Germinal center (tissue), 1 donor: ENCODE results near the gene PHIP.
"Not testable (repeated sequence)": the region's sequence is repeated elsewhere in the genome, so short reads cannot be mapped to it uniquely, and the experiment has no call there.

Source experiments
- DNase-seq: peaks from one replicate; pipeline ENCODE4 v3.0.0; 2012; ENCODE audit warnings: mixed read lengths, low spot score

The PHIP gene

DNA sequence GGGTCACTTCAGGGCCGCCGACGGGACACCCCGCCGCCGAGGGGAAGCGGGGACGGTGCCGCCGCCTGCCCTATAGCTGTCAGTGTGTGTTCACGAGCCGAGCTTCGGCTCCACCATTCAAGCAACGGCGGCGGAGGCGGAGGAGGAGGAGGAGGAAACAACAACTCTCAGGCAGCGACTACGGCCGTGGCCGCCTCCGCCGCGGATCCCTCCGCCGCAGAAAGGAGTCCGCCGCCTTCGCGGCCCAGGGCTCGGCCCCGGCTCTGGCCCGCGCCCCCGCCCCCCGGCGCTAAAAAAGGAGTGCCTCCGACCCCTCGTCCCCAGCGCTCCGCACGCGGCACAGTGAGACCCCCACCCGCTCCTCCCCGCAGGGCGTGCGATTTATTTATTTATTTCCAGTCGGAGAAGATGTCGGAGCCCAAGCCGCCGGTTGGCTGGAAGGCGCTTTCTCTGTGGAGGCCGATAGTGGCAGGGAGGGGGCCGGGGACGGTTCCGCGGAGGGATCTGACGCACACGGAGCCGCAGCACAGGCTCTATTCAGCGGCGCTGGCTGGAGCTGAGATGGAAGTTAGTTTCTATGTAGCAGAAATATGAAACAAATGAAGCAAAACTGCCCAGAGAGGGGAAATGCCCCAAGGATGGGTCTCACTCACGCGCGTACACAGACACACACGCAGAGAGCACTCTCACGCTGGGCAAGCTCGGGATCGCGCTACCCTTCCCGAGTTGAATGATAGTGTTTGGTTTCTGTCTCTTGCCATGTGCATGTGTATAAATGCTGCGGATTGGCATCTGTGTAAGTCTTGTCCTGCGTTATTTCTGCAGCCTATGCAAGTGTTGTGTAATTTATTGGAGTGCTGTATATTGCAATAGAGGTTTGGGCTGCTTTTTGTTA, at the start of gene PHIP:
Gene PHIP, minus strand, starts transcription at position 180 of the 895 bp plus-strand sequence. CDS start 186 bp downstream, outside the sequence.
- peak; percentile 76 for DNase-seq

DNA sequence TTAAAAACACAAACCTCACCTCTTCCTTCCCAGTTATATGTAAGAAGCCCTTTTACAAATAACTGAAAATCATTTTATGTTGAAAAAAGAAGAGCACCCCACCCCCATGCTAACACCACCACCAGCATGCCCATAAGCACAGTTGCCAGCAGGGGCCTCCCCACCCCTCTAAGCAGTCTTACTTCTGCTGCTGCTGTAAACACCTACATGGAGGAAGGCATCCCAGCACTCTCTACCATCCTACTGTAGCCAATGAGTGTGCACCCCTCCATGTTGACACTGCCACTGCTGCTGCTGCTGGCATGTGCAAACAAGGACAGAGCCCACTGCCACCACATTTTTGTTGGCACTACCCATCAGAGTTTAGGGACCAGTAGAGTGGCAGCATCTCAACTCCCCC, 49.6 kb upstream of the PHIP start:
- no peak for DNase-seq

DNA sequence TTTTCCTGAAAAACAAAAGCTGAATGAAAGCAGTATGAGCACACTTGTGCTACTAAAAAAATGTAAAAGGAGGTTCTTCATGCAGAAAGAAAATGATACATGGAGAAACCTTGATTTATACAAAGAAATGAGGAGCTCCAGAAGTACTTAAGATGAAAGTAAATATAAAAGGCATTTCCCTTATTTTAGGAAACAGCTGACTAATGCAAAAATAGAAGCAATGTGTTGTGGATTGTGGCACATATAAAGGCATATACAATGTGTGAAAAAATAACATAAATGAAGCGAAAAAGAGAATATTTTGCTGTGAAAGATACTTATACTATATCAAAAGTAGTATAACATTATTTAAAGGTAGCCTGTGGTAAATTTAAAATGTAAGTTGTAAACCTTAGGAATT, 41.2 kb upstream of the PHIP start:
- no peak for DNase-seq

DNA sequence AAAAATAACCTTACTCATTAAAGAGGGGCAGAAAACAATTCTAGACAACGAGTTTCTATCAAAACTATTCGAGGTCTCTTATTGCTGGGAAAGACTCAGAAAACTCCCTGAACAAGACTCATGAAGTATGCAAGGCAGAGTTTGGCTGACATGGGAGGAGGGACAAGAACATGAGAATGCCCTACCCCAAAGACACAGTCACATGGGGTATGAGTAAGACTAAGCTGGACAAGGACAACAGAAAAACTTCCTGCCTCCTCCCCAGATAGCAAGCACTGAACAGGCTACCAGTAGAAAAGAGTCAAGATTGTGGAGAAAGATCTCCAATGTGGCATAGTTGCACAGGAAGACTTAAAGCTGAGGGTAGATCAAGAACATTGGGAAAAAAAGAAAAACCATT, 39.7 kb upstream of the PHIP start:
- DNase-seq, result no peak

DNA sequence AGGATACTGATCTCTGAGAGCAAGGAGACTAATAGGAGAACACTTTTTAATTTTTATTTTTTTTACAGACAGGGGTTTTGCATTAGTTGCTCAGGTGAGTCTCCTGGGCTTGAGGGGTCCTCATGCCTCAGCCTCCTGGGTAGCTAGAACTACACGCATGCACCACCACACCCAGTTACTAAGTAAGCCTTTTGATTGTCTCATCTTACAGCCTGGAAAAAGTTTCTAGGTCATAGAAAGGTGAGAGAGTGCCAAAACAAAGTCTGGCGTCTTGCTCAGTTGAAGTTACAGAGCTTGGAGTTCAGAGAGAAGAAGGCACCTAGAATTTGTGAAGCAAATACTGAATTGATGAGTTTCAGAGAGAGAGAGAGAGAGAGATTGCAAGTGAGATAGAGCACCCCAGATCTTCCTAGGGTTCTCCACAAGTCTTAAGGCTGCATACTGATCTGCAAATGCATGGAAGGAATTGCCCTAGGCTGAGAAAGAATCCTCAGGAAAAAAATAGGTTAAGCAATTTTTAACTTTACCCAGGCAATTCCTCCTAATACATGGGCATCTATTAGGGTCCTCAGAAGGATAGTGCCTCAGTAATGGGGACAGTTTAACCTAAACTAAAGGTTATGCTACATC, 37.6 kb upstream of the PHIP start:
- DNase-seq, result no peak

DNA sequence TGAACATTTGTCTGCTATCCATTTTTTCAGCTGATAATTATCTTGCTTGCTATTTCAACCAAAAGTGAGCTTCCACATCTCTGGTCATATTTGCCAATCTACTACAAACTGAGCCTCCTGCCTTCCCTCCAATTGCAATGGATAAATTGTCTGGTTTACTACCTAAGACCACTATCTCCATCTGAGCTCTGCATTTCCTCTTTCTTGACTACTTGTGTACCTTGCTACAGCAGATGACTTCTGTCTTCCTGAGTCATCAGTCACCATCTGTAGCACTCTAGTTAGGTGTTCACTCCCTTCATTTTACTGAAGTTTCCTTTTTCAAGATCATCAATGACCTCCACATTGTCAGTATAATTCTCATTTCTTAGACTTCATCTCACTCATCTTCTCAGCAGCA, 33.5 kb upstream of the PHIP start:
- DNase-seq, result no peak

DNA sequence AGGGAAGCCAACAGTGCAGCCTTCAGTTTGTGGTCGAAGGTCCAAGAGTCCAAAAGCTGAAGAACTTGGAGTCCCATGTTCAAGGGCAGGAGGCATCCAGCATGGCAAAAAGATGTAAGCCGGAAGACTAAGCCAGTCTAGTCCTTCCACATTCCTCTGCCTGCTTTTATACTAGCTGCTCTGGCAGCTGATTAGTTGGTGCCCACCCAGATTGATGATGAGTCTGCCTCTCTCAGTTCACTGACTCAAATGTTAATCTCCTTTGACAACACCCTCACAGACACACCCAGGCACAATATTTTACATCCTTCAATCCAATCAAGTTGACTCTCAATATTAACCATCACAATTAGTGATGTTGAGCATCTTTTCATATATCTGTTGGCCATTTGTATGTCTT, 23.1 kb upstream of the PHIP start:
- no peak for DNase-seq

DNA sequence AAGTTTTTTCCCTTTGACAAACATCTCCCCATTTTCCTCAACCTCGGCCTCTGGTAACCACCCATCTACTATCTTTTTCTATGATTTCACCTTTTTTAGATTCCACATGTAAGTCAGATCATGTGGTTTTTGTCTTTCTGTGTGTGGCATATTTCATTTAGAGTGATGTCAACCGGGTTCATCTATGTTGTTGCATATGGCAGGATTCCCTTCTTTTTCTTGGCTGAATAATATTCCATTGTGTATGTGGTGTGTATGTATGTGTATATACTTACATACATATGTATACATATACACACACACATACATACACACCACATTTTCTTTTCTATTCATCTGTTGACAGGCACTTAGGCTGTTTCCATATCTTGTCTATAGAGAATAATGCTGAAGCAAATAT, 22.2 kb upstream of the PHIP start:
- no peak for DNase-seq

DNA sequence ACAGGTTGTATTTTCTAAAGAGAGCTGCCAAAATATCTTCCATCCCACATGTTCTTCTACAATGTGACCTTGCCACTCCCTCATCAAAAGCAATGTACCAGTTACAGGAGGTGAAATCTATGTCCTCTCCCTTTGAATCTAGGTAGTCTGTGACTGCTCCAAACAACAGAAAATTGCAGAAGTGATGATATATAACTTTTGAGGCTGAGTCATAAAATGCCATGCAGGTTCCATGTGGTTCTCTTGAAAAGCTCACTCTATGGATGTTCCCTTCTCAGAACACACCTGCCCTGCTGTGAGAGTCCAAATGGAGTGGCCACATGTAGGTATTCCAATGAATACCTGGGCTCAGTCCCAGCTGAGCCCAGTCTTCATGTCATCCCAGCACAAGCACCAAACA, 16.9 kb upstream of the PHIP start:
- DNase-seq, result no peak

DNA sequence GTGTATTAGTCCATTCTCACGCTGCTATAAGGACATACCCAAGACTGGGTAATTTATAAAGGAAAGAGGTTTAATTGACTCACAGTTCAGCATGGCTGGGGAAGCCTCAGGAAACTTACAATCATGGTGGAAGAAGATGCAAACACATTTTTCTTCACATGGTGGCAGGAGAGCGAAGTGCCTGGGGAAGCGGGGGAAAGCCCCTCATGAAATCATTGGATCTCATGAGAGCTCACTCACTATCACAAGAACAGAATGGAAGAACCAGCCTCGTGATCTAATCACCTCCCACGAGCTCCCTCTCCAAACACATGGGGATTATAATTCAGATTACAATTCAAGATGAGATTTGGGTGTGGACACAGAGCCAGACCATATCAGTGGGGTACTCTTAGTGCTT, 13.7 kb upstream of the PHIP start:
- DNase-seq, result not testable (repeated sequence)

DNA sequence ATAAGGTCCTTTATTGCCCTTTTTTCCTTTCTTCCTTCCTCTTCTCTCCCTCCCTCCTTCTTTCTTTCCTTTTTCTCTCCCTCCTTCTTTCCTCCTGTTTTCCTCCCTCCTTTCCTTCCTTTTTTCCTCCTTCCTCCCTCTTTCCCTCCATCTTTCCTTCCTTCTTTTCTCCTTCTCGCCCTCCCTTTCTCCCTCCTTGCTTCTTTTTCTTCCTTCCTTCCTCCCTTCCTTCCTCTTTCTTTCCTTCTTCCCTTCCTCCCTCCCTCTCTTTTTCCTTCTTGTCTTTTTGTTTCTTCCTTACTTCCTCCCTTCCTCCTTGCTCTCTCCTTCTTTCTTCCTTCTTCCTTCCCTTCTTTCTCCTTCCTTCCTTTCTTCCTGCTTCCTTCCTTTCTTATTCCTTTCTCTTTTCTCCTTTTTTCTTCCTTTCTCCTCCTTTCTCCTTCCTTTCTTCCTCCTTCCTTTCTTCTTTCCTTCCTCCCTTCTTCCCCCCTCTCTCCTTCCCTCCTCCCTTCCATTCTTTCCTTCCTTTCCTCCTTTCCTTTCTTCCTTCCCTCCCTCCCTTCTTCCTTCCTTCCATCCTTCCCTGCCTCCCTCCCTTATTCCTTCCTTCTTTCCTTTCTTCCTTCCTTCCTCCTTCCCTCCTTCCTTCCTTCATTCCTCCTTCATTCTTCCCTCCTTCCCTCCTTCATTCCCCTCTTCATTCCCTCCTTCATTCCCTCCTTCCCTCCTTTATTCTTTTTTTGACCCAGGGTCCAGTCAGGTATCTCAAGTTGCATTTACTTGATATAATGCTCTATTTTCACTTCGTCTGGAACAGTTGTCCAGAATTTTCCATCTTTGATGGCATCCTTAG, 11.7 kb upstream of the PHIP start:
- no peak for DNase-seq

DNA sequence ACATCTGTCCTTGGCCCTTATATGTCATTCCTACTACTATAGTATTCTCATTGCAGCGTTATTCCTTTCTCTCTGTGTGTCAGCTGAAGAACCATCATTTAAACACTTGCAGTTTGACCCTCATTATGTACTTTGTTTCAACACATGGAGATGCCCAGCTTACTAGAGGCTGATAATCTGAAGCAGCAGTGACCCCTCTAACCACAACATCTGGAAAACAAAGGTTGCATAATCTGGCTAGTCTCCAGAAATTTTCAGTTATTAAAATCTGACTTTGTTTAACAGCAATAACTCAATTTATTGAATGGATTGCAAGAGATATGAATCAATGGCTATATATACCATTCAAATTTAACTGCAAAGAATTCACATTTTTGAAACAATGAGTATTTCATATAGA, 6.6 kb upstream of the PHIP start:
- no peak for DNase-seq

DNA sequence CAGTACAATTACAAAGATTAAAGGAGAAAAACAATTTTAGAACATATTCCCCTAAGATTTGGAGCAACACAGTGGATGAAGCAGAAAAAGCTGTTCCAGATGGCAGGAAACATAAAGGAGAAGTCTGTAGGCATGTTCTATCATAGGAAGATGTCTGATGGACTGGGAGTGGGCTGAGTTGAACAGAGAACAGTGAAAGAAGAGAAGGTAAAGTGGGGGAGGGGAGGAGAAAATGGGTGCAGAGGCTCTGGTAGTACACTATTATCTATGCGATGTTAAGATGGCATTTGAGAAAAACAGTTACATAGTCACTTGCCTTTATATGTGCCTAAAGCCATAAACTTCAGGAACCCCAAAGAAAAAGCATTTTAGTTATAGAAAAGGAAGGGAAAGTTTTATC, 4.2 kb upstream of the PHIP start:
- no peak for DNase-seq

DNA sequence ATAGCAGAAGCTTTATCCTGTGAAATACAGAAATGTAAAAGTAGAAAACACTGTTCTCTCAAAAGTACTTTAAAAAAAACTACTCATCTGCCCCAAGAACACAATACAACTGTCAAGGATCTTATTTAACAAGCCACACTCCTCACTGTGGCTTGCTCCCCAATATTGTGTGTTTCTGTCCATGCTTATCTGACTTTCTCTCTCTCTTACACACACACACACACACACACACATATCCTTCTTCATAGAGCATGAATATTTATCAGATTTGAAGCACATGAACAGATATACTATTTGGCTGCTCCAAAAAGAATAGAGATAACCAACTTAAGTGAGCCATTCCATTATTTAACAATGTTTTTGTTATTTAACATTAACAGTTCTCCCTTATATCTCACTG, 3.6 kb upstream of the PHIP start:
- no peak for DNase-seq

DNA sequence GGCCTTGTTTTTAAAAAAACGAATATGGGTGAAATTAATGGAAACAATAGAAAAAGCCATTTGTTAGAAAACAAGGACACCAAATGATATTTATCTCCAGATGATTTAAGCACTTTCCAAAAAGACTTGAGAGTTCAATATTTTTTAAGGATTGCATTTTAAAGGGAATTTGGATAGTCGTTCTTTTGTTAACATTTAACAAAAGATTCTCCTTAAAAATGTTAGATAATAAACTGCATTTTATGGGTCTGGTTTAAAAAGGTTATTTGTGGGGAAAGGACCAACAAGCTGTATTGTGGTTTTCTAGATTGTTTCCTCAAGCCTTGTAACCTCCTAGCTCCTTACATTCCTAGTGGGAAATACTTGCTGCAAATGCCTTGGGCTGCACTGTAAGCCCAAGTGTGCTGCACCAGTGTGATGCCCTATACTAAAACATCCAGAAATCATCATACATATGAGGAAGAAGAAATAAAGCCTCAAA, 1.5 kb upstream of the PHIP start:
- no peak for DNase-seq

DNA sequence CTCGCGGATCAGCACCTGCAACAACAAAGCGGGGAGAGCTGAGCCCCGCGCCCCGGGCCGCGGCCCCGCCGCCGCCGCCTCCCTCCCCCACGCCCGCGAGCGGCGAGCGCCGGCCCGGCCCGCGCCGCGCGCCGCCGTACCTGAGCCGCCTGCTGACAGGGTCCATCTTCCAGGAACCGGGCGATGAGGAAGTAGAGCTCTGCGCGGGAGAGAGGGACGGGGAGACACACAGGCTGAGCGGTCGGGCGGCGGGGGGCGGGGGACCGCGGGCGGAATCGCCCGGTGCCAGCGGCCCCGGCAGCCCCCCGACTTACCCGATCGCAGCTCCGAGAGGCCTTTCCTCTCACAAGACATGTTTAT, 359 bp downstream of the PHIP start:
- DNase-seq, result peak; percentile 76

DNA sequence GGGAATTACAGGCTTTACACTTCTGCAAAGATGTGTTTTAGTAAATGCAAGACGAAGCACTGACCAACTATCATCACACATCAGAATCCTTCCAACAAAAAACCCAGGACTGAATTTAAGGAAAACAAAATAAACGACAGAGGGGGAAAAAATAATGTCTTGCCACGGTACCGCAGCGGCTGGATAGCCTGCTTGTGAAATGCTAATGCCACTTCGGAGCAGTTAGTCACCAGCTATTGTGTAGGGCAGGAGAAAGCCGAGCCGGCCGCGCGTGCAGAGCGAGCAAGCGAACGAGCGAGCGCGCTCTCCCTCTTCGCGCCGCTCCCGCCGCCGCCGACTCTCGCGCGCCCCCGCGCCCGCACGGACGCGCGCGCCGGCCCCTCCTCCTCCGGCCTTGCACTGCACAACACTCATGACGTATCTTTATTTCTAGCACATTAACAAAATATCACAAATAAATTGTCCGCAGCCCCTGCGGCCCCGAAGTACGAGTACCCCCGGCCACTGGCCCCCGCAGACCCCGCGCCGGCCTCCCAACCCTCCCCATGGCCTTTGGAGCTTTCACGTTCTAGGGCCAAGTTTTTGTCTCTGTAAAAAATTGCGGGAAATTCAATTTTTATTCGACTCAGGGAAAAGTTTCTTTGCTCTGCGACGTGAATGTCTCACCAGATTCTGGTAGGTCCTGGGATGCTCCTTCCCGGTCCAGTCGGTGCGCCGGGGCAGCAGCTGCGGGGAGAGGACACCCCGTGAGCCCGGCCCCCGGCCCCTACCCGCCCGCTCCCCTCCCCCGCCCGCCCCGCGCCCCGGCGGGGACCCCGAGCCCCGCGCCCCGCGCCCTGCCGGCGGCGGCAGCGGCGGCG, 1.0 kb downstream of the PHIP start:
- peak; percentile 86 for DNase-seq

DNA sequence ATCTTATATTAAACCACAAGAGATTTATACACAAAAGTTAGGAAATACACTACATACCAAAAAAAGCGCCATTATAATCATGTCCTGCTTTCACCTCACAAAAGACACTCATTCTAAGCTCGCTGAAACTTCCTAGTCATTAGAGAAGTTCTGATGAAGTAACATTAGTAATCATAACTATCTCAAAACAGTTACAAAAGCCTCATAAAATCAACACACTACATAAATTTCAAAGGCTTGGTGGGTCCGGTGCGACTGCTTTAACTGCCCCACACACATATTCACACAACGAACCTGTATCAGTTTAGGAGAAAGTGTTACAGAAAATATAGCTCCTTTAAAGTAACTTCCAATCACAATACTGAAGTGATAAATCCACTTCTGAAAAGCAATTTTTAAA, 1.9 kb downstream of the PHIP start:
- no peak for DNase-seq

DNA sequence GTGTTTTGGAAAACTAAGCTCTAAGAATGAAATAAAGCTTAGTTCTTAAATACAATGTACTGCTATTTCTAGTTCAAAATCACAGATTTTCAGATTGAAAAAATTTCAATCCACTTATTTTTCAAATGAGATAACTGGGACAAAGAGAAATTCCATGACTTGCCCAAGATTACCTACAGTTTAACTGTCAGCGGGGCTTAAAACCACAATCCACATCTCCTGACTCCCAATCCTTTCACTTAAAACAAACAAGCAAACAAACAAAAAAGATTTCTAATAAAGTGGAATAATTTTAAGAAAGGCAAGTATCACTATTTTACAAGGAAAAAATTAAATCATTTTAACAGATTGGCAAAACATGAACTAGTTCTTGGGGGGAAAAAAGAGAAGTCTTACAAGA, 4.2 kb downstream of the PHIP start:
- DNase-seq, result no peak

DNA sequence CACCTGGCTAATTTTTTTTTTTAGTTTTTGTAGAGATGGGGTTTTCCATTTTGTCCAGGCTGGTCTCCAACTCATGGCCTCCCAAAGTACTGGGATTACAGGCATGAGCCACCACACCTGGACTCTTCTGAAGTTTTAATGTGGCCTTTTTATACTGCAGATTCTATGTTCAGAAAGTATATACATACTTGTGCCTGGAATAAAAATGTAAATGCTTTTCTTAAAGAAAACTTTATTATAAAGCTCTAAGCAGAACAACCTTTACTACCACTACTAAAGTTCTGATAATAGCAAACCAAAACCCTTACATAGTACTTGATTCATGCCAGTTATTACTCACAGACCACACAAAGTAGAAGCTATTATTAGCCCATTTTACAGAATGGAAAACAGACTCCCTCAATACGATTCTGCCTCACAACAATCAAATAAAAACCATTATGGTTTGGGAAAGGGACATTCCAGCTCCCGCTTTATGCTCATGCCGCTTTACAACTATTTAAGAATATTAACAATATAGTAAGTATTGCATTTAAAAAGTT, 5.3 kb downstream of the PHIP start:
- DNase-seq, result no peak

DNA sequence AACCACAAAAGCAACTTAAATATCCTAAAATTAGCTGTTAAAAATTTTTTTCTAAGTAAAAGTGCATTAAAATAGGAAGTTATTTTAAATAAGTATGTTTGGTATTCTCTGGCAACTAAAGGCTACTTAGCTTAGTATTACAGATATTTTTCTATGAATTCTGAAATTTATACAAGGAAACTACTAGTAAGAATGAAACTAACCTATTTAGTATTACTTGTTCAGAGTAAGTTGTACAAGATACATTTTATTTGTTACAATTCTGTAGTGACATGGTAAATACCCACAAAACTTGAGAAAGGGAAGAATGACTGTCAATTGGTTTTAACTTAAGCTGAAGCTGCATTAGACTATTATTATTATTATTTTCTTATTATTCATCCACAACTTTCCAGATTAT, 6.5 kb downstream of the PHIP start:
- no peak for DNase-seq
